ENCODE results near the gene ZNF660.
A peak's percentile ranks its signal among the peaks of the same experiment; 100 is the strongest.

The ZNF660 gene

GRCh38 chr3:44642337-44642736, 57.6 kb downstream of the ZNF660 start:
- no peak for DNase-seq

DNA sequence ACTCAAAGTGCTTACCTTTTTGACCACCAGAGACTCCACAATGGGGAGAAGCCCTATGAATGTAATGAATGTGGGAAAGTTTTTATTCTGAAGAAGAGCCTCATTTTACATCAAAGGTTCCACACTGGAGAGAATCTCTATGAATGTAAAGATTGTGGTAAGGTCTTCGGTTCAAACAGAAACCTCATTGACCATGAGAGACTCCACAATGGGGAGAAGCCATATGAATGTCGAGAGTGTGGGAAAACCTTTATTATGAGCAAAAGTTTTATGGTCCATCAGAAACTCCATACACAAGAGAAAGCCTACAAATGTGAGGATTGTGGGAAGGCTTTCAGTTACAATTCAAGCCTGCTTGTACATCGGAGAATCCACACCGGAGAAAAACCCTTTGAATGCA, 58.3 kb downstream of the ZNF660 start:
- no peak for DNase-seq

DNA sequence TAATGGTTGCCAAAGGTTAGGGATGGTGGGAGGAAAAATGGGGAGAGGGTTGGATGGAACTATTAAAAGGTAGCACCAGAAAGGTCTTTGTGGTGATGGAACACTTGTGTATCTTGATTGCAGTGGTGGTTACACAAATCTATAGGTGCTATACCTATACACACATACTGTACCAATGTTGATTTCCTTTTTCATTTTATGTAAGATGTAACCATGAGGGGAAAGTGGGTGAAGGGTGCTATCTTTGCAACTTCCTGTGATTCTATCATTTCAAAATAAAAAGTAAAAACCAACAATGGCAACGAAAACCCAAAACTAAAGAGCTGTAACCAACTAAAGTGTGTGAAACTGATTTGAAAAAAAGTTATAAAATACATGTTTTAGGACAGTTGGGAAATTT, 63.0 kb downstream of the ZNF660 start:
- no peak for DNase-seq

GRCh38 chr3:44648564-44649229, 63.9 kb downstream of the ZNF660 start, which contains the start of gene ZNF35:
ZNF35 (plus strand) TSS chr3:44648732; CDS start chr3:44651068, 2,336 bp downstream.
- peak; percentile 59 for DNase-seq

All from stimulated activated CD4-positive, alpha-beta T cell treated with anti-CD3 and anti-CD28 coated beads, Interleukin-1b, Interleukin-23, amount 100 ng/mL, for 48 hours (primary cell).